ENCODE results near the gene CD99.

DNA sequence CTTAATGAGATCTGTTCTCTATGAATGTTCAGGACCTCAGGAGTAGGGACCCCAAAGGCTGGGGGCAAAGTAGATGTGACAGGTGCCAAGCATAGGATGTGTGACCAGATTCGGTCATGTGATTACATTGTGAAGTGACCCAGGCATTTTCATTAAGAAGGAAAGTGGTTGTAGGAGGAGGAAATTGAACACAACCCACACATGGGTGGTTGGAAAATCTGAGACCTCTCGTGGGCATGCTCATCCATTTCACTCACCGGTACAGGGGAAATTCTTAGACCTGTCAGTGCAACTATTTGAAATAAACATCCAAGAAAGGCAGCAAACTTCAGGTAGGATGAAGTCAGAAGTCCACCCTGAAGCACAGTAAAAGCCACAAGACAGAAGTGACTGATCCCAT lies 43.5 kb upstream of the CD99 start:
- TF ChIP-seq, protein P1, sequence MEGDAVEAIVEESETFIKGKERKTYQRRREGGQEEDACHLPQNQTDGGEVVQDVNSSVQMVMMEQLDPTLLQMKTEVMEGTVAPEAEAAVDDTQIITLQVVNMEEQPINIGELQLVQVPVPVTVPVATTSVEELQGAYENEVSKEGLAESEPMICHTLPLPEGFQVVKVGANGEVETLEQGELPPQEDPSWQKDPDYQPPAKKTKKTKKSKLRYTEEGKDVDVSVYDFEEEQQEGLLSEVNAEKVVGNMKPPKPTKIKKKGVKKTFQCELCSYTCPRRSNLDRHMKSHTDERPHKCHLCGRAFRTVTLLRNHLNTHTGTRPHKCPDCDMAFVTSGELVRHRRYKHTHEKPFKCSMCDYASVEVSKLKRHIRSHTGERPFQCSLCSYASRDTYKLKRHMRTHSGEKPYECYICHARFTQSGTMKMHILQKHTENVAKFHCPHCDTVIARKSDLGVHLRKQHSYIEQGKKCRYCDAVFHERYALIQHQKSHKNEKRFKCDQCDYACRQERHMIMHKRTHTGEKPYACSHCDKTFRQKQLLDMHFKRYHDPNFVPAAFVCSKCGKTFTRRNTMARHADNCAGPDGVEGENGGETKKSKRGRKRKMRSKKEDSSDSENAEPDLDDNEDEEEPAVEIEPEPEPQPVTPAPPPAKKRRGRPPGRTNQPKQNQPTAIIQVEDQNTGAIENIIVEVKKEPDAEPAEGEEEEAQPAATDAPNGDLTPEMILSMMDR (IDR thresholded peaks at IDR 0.05): no peak
- no peak for TF ChIP-seq POLR2A (IDR thresholded peaks at IDR 0.05)

All from adrenal gland (tissue), 5 donors.